NCI-H1436 treated with DMSO at 0.1 percent for 48 hours (cell line): Measurements from ENCODE around the gene TFF2.

ENCODE experiments used
- DNase-seq: peaks from one replicate; lab custom pipeline; 2025; lab: John Stamatoyannopoulos, UW

The TFF2 gene

DNA sequence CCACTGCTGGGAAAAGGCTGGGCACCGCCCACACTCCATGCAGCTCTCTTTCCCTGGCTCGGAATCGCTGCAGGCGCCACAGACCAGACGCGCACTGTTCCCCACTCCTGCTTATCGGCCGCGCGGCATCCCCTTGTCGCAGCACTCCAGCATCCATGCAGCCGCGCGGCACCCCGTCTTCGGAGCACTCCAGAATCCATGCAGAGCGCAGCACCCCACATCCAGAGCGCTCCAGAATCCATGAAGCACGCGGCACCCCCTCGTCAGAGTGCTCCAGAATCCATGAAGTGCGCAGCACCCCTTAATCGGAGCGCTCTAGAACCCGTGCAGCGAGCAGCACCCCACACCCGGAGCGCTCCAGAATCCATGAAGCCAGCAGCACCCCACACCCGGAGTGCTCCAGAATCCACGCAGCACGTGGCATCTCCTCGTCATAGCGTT is 45.1 kb downstream of the TFF2 start:
- DNase-seq = no peak

DNA sequence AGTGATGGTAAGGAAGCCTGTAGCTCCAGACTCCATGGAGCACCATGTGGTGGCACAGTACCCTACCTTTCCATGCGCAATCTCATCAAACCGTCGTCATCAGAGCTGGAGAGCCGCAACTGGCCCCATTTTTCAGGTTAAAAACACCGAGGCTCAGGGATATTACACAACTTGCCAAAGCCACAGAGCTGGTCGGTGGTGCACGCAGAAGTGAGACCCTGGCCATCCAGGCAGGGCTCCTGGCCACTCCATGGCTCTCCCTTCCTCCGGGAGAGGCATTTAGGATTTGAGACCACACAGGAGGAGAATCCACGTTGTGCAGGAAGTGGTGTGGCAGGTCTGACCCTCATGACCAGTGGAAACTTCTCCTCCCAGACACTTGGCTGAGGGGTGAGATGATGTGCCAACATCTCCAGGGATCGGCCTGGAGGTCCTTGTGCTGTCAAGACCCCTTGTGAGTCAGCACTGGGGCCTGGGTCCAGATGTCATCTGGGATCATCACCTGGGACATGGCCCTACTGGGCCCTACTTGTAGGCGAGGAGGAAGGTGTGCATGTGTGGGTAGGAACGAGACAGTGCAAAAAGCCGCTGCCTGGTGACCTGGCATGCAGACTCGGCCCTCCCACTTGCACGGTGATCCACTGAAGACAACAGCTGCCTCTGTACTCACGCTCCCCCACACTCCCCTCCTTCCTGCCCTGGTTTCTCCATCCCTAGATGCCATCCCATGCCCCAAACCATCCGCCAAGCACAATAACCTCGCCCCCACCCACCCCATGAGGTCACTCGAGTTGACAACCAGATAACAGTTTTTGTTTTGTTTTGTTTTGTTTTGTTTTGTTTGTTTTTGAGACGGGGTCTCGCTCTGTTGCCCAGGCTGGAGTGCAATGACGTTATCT is 46.0 kb downstream of the TFF2 start:
- no peak for DNase-seq

DNA sequence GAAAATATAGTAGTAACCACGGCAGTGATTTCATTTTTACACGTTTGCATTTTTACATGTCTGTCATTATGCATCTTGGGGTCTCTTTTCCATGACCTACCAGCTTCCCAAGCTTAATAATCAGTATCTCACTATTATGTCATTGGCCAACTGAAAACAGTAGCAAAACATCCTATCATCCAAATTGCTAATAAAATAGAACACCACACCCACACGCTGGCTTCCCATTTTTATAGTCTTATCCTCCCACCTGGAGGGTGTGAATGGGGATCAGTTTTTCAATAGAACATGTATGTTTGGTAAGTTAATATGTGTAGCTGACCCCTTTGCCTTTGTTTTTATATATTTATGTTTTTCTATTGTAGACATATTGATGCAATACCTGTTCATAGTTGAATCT is 47.4 kb downstream of the TFF2 start:
- DNase-seq = no peak

DNA sequence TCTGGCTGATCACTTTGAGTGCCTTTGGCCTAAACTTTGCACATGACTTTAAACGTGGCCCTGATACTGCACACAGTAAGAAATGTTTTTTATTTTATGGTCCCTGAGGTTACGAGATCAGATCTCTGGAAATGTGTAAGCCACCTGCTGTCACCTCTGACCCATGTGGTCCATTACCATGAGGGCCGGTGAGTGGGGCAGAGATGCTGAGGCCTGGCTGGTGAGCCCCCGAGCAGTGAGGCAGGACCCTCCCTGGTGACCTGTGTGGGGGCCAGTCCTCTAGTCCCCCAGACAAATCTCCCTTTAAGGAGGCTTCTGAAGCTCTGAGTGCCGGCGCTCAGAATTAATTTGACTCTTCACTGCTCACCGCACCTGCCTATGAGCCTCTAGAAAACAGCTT is 48.0 kb downstream of the TFF2 start:
- DNase-seq = no peak

DNA sequence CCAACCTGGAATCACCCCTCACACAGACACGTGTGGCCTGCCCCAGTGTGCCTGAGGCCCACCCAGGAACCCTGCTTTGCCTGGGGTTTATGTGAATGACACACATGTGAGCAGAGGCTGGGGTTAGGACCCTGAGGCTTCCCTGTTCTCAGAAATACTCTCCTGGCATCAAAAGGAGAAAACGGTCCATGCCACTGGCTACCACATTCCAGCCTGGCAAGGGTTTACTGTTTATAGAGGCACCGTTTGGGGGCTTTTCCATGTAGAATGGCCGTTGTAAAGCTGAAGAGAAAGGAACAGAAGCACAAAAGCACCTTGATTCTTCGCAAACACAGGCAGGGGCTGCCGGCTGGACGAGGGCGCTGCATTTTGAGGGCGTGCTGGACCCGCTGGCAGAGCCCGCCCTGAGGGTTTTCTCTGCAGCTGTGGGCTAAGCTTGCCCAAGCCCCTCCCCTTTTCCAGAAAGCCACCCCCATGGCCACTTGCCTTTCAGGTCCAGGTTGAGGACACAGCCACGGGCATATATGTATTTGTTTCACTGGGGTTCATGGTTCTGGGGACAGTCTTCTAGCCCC is 48.6 kb downstream of the TFF2 start:
- no peak for DNase-seq

DNA sequence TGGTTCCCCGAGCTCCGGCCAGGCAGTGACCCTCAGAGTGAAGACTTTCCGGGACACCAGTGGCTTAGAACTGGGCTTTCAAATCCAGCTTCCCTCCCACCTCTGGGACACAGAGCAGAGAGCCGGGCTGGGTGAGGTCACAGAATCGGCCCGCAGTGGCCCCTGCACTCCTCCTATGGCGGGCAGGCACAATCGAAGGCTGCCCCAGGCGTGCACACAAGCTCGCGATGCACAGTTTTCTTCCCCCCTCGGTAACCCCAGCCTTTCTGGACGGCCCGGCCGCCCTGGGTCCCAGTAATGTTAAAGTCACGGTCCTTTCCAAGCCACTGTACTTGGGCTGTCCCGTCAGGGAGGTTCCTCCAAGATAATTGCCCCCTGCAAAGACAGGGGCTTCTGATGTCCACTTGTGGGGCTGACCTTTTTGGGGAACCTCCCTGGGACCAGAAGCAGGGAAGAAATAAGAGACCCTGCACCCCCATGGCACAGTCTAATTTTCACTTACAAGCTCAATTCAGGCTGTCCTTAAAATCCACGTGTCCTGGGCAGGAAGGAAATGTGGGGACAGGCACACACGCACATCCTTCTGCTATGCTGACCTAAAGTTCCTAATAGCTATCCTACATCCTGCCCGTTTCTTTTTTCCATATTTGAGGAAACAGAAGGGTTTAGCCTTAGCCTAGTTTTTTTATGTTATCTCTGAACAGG is 49.3 kb downstream of the TFF2 start:
- DNase-seq = no peak

DNA sequence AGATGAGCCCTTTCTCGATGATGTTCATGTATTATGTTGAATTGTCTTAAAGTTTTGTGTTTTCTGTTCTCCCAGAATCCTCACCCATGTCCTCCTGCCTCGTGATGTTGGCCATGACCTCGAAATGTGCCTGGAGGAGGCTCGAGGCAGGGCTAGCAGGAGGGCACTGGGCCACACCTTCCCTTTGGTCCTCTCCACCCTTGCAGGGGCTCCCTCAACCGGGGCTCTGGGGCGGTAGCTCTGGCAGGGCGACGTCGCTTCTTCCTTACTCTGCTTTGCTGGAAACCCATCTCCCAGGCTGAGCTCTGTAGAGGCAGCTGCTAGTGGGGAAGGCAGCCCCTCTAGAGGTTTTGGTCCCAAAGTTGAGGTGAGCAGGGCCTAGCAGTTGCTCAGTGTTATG is 49.8 kb downstream of the TFF2 start:
- no peak for DNase-seq

DNA sequence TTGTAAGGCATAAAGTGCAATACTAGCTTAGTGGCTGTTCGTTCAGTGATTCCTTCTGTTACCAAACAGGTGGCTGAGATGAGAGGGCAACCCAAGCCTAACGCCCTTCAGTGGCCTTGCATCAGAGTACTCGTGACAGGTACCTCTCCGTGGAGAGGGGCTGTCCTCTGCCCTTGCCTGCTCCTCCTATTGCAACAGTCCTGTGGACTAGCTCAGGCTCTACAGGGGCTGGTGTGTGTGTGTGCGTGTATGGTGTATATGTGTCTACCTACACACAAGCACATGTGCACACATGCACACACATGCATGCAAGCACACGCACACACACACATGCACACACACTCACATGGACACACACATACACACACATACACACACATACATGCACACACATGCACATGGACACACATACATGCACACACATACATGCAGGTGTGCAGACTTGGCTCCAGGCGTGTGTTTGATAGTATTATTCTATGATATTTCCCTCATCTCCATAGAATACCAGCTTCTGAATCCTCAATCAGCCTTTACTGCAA is 50.7 kb downstream of the TFF2 start:
- no peak for DNase-seq

DNA sequence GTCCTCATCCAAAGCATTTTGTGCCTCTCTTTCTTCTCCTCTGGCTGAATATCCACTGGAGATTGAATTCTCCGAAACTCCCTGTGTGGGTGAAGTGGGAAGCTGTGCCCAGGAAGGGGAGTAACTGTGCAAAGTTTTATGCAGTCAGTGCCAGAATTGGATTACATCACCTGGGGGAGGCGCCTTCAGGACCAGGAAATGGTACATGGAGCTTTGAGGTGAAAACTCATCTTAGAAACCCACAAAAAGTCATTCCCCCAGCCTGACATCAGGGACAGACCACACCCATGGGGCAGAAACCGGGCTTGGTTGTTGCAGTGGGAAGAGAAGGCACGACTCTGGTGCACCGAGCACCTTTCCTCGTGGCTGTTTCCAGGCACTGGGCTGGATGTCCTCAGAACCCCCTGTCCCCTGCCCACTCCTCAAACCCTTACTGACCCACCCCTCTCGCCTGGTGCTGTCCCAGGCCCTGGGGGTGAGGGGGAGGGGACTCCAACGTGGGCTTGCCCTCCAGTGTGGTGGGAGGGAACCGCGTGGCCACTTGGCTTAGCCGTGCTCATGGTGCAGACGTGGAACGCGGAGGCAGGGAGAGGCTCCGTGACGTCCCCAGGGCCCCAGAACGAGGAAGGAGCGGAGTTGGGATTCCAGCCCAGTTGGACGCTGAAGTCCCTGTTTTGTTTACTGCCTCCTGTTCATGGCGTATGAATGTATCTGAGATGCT is 51.3 kb downstream of the TFF2 start:
- DNase-seq = no peak

DNA sequence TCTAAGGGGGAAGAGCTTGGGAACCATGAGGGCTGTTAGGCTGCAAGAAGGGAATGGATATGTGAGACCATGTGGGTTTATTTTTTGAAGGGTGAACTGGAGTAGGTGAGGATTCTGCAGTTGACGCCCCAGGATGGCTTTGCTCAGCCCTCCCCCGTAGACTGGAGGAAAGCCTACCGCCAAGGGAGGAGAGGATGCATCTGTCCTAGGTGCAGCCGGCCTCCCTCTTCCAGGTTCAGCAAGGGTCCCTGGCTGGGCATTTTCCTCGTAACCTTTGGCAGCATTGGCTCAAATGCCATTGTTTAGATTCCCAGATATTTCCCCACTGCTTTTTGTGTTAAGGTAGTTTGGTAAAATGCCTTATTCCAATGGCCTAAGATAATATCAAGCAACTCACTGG is 52.1 kb downstream of the TFF2 start:
- no peak for DNase-seq

DNA sequence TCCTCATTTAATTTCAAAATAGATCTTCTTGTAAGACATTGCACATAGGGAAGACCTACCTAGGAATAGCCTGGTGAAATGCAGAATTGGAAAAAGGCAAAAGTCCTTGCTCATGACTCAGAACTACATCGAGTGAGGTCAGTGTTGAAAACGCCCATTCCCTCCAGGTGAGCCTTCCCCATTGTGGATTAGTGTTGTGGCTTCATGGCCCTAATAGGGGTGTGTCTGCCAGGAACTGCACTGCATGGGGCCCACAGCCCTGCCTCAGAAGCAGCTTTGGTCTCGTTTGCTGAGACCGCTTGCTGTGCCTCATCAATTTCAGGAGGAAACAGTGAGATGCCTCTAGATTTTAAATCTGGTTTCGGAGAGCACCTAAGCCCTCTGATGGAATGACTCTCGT is 52.6 kb downstream of the TFF2 start:
- no peak for DNase-seq

DNA sequence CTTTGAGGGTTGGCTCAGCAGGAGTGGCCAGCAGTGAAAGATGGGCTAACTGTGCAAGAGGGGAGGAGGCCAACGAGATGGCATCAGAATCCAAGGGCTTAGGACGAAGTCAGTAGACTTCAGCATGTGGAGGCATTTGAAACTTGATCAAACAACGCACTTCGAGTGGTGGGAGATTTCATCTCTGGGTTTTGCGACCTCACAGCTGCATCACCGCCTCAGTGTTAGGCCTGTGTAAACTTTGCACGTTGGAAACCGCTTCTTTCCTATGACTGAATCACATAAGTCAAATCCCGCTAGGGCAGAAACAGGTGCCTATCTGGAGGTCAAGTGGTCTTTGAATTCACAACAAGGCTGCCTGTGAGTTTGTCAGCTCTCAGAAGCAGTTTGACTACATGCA is 53.4 kb downstream of the TFF2 start:
- no peak for DNase-seq

GRCh38 chr21:42296501-42296900 is 54.3 kb downstream of the TFF2 start:
- DNase-seq = no peak
